Ishikawa (cell line): ENCODE data around the gene HAUS2.
A peak's percentile ranks its signal among the peaks of the same experiment; 100 is the strongest.

ENCODE experiments used
- CREB1 ChIP-seq: IDR thresholded peaks from 2 replicates; pipeline ENCODE4 v1.6.1; 2012; ENCODE audit warnings: low read depth
- EP300 ChIP-seq: IDR thresholded peaks from 2 replicates; pipeline ENCODE4 v1.6.1; 2012; ENCODE audit warnings: borderline replicate concordance
- RAD21 ChIP-seq: IDR thresholded peaks from 2 replicates; pipeline ENCODE4 v1.6.1; 2012; ENCODE audit warnings: low read depth
- REST ChIP-seq: IDR thresholded peaks from 2 replicates; pipeline ENCODE4 v1.6.1; 2012; ENCODE audit warnings: low read depth, mild to moderate bottlenecking
- TAF1 ChIP-seq: IDR thresholded peaks from 2 replicates; pipeline ENCODE4 v1.6.1; 2012; ENCODE audit warnings: low read depth, mild to moderate bottlenecking
- USF1 ChIP-seq: IDR thresholded peaks from 2 replicates; pipeline ENCODE4 v1.6.1; 2012
- ZBTB7A ChIP-seq: IDR thresholded peaks from 2 replicates; pipeline ENCODE4 v1.6.1; 2012; ENCODE audit warnings: low read depth

- TF ChIP-seq CREB1, result no peak
- TF ChIP-seq EP300, result no peak
- TF ChIP-seq REST, result no peak
- 0 out of 2 replicates have a peak, but pooled peaks have one; percentile 44 for TF ChIP-seq TAF1
- peak; percentile 3; the same call in 1 of the 2 replicates for TF ChIP-seq RAD21
- no peak for TF ChIP-seq ZBTB7A
- TF ChIP-seq USF1, result no peak
Observed at GRCh38 chr15:42581272-42581730, 32.7 kb downstream of the HAUS2 start.
